GM23338 (cell line): ENCODE results near the gene DST. TPM values are rescaled to one million over a fixed set of nuclear protein-coding genes. Genes with fewer than 3 reads are reported as not detected.

Source experiments
- ATAC-seq: fragments of 200-7000 bp; cut with Tn5 transposase; 3 replicates; pipeline ENCODE4 v1.9.1; 2020
- DNase-seq: peaks from one replicate; pipeline ENCODE4 v3.0.0-alpha.2; 2015; ENCODE audit warnings: low spot score
- H2AFZ ChIP-seq: fragments of 200-600 bp; sonication (generic); 2 replicates; pipeline ENCODE4 v1.8.0; 2016; ENCODE audit warnings: antibody characterized with exemption, mild to moderate bottlenecking, moderate library complexity
- H3F3A ChIP-seq: fragments of 200-600 bp; sonication (generic); replicated peaks from 2 replicates; pipeline ENCODE4 v1.8.0; 2017; ENCODE audit warnings: antibody characterized with exemption, mixed run types, low read depth
- H3K27ac ChIP-seq: fragments of 200-600 bp; sonication (generic); 2 replicates; pipeline ENCODE4 v1.6.1; 2016; ENCODE audit warnings: low read depth
- H3K27me3 ChIP-seq: fragments of 200-600 bp; sonication (generic); 2 replicates; pipeline ENCODE4 v1.8.0; 2016; ENCODE audit warnings: mild to moderate bottlenecking, mixed run types, moderate library complexity; ENCODE audit not compliant: insufficient read depth
- H3K36me3 ChIP-seq: fragments of 200-600 bp; sonication (generic); 2 replicates; pipeline ENCODE4 v1.8.0; 2016; ENCODE audit warnings: mild to moderate bottlenecking; ENCODE audit not compliant: insufficient read depth
- H3K4me1 ChIP-seq: fragments of 200-600 bp; sonication (generic); 2 replicates; pipeline ENCODE4 v1.8.0; 2016; ENCODE audit warnings: mild to moderate bottlenecking, moderate library complexity; ENCODE audit not compliant: insufficient read depth
- H3K4me2 ChIP-seq: fragments of 200-600 bp; sonication (generic); 2 replicates; pipeline ENCODE4 v1.7.1; 2017; ENCODE audit warnings: mixed run types
- H3K4me3 ChIP-seq: fragments of 200-600 bp; sonication (generic); 2 replicates; pipeline ENCODE4 v1.6.1; 2016; ENCODE audit warnings: mixed run types
- H3K79me2 ChIP-seq: fragments of 200-600 bp; sonication (generic); replicated peaks from 2 replicates; pipeline ENCODE4 v1.8.0; 2017; ENCODE audit warnings: mild to moderate bottlenecking; ENCODE audit not compliant: insufficient read depth
- H3K9me2 ChIP-seq: fragments of 200-600 bp; sonication (generic); 2 replicates; pipeline ENCODE4 v1.8.0; 2017; ENCODE audit not compliant: insufficient read depth
- H4K20me1 ChIP-seq: fragments of 200-600 bp; sonication (generic); replicated peaks from 2 replicates; pipeline ENCODE4 v1.8.0; 2017; ENCODE audit warnings: mild to moderate bottlenecking; ENCODE audit not compliant: insufficient read depth
- H3K27ac Mint-ChIP-seq: 2 replicates; pipeline ENCODE4 v1.8.0; 2020; ENCODE audit warnings: inconsistent platforms, mild to moderate bottlenecking, moderate library complexity, mixed read lengths
- H3K27me3 Mint-ChIP-seq: 3 replicates; pipeline ENCODE4 v1.8.0; 2022; ENCODE audit warnings: low read depth, mild to moderate bottlenecking, moderate library complexity, mixed read lengths, inconsistent platforms; ENCODE audit not compliant: insufficient read depth, poor library complexity
- H3K36me3 Mint-ChIP-seq: 3 replicates; pipeline ENCODE4 v1.8.0; 2021; ENCODE audit warnings: low read depth, mild to moderate bottlenecking, inconsistent platforms, moderate library complexity, mixed read lengths
- H3K4me1 Mint-ChIP-seq: 3 replicates; pipeline ENCODE4 v1.8.0; 2020; ENCODE audit warnings: mild to moderate bottlenecking, inconsistent platforms, mixed read lengths
- H3K4me3 Mint-ChIP-seq: 3 replicates; pipeline ENCODE4 v1.8.0; 2021; ENCODE audit warnings: moderate library complexity, mild to moderate bottlenecking, inconsistent platforms, mixed read lengths
- H3K9me3 Mint-ChIP-seq: 3 replicates; pipeline ENCODE4 v1.8.0; 2020; ENCODE audit warnings: moderate library complexity, mild to moderate bottlenecking, inconsistent platforms, mixed read lengths
- CREB1 ChIP-seq: fragments of 250-450 bp; sonication (Bioruptor Pico); IDR thresholded peaks from 2 replicates; pipeline ENCODE4 v1.5.0; 2020; ENCODE audit warnings: low read depth, mild to moderate bottlenecking, moderate library complexity
- CTCF ChIP-seq, 2 experiments: fragments of 200-600 bp in 1 of 2; sonication (generic) in 1 of 2; conservative IDR thresholded peaks; 2 replicates each; pipeline versions ENCODE4 v1.5.1 to v1.6.1; 2016 to 2017; ENCODE audit warnings: antibody characterized with exemption in 2 of 2, low read depth in 2 of 2, mild to moderate bottlenecking in 2 of 2, moderate library complexity in 1 of 2
- EZH2 ChIP-seq: fragments of 200-600 bp; sonication (generic); IDR thresholded peaks from one replicate; pipeline ENCODE4 v1.8.0; 2017; ENCODE audit warnings: antibody characterized with exemption, mild to moderate bottlenecking, low read depth; ENCODE audit not compliant: unreplicated experiment
- EZH2phosphoT487 ChIP-seq: fragments of 200-600 bp; sonication (generic); IDR thresholded peaks from one replicate; pipeline ENCODE4 v1.8.1; 2018; ENCODE audit warnings: antibody characterized with exemption; ENCODE audit not compliant: unreplicated experiment
- JUNB ChIP-seq: IDR thresholded peaks from one replicate; pipeline ENCODE4 v1.6.1; 2016; ENCODE audit warnings: antibody characterized with exemption; ENCODE audit not compliant: unreplicated experiment
- STAT1 ChIP-seq: IDR thresholded peaks from one replicate; pipeline ENCODE4 v1.6.1; 2016; ENCODE audit warnings: antibody characterized with exemption; ENCODE audit not compliant: unreplicated experiment
- ZNF114 ChIP-seq: fragments of 250-450 bp; sonication (Bioruptor Pico); IDR thresholded peaks from 2 replicates; pipeline ENCODE4 v1.5.0; 2020; ENCODE audit warnings: mild to moderate bottlenecking, moderate library complexity
- ZNF331 ChIP-seq: fragments of 250-450 bp; sonication (Bioruptor Pico); IDR thresholded peaks from 2 replicates; pipeline ENCODE4 v1.5.0; 2020; ENCODE audit warnings: low read depth, mild to moderate bottlenecking, moderate library complexity
- polyA plus RNA-seq: library from polyadenylated mRNA; unstranded; fragments of >200 nt; fragmentation: Nextera tagmentation; extraction: Ambion mirVana; gene quantifications from 2 replicates; pipeline ENCODE4 v1.2.1, GENCODE V29; 2016
- total RNA-seq: library from RNA; depleted of rRNA; stranded (reverse); fragments of >200 nt; shearing (Covaris generic); gene quantifications from 2 replicates; pipeline ENCODE4 v1.2.3, GENCODE V29; 2014
- TF ChIP-seq, protein P1 (sequence below): IDR thresholded peaks from one replicate; pipeline ENCODE4 v1.6.1; 2018; ENCODE audit warnings: antibody characterized with exemption; ENCODE audit not compliant: unreplicated experiment

Gene DST
- total and polyA plus RNA-seq, 2 experiments from 2014 or later, result 88.7 to 188 TPM

GRCh38 chr6:56450376-56450775, 192.3 kb downstream of the DST start (continued):
- TF ChIP-seq, protein P1, sequence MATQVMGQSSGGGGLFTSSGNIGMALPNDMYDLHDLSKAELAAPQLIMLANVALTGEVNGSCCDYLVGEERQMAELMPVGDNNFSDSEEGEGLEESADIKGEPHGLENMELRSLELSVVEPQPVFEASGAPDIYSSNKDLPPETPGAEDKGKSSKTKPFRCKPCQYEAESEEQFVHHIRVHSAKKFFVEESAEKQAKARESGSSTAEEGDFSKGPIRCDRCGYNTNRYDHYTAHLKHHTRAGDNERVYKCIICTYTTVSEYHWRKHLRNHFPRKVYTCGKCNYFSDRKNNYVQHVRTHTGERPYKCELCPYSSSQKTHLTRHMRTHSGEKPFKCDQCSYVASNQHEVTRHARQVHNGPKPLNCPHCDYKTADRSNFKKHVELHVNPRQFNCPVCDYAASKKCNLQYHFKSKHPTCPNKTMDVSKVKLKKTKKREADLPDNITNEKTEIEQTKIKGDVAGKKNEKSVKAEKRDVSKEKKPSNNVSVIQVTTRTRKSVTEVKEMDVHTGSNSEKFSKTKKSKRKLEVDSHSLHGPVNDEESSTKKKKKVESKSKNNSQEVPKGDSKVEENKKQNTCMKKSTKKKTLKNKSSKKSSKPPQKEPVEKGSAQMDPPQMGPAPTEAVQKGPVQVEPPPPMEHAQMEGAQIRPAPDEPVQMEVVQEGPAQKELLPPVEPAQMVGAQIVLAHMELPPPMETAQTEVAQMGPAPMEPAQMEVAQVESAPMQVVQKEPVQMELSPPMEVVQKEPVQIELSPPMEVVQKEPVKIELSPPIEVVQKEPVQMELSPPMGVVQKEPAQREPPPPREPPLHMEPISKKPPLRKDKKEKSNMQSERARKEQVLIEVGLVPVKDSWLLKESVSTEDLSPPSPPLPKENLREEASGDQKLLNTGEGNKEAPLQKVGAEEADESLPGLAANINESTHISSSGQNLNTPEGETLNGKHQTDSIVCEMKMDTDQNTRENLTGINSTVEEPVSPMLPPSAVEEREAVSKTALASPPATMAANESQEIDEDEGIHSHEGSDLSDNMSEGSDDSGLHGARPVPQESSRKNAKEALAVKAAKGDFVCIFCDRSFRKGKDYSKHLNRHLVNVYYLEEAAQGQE, result no peak

GRCh38 chr6:56448046-56448445, 194.6 kb downstream of the DST start:
- Histone ChIP-seq H3K4me3 (no peak overlapping the region), H3K9me2 (no peaks in the 10 kb centered on the region), H3K36me3 (no peaks in the 10 kb centered on the region), H3K27ac (no peak overlapping the region), H2AFZ (no peak overlapping the region), H3K79me2 (no peaks in the 10 kb centered on the region), H3K4me2 (no peak overlapping the region), H3F3A (no peaks in the 10 kb centered on the region), H3K4me1 (no peaks in the 10 kb centered on the region), H4K20me1 (no peaks in the 10 kb centered on the region), H3K27me3 (no peaks in the 10 kb centered on the region)
- no peak overlapping the region for H3K4me3 Mint-ChIP-seq
- H3K9me3 Mint-ChIP-seq, result no peaks in the 10 kb centered on the region
- H3K27me3 Mint-ChIP-seq, result no peaks in the 10 kb centered on the region
- no peaks in the 10 kb centered on the region for H3K36me3 Mint-ChIP-seq
- H3K4me1 Mint-ChIP-seq, result no peaks in the 10 kb centered on the region
- TF ChIP-seq ZNF331 (no peak), CTCF (conservative IDR thresholded peaks at IDR 0.05; ENCODE audit: low read depth in 2 of 2) (no peak), ZNF114 (no peak), EZH2 (no peak), CREB1 (CRISPR knock-in tag) (no peak), STAT1 (no peak), EZH2phosphoT487 (no peak), JUNB (no peak)
- TF ChIP-seq, protein P1, result no peak
- ATAC-seq, result no peak
- H3K27ac Mint-ChIP-seq, result no peak overlapping the region
- DNase-seq, result no peak
